Adrenal gland (tissue), 12 donors: ENCODE results near the gene E2F4. TPM values are rescaled to one million over a fixed set of nuclear protein-coding genes. Genes with fewer than 3 reads are reported as not detected.

Source experiments
- DNase-seq, 7 donors: peaks; one replicate each; pipeline ENCODE4 v3.0.0-alpha.2; 2019 to 2020
- H3K27ac ChIP-seq, 5 donors: fragments of 200-600 bp; sonication (generic) in 4 of 5; 1 replicate in 3 of 5; 2 replicates in 2 of 5; pipeline versions ENCODE4 v1.5.1 to v1.8.0; 2016 to 2020; ENCODE audit warnings: mild to moderate bottlenecking in 1 of 5
- H3K27me3 ChIP-seq: fragments of 200-600 bp; 2 replicates; pipeline ENCODE4 v1.8.0; 2021
- H3K36me3 ChIP-seq, 2 donors: fragments of 200-600 bp; replicated peaks in 1 of 2; 1 replicate in 1 of 2; 2 replicates in 1 of 2; pipeline versions ENCODE4 v1.5.1 to v1.8.0; 2018 to 2022
- H3K4me1 ChIP-seq, 2 donors: fragments of 200-600 bp; replicated peaks in 1 of 2; 1 replicate in 1 of 2; 2 replicates in 1 of 2; pipeline versions ENCODE4 v1.5.1 to v1.8.0; 2018 to 2021
- H3K4me3 ChIP-seq, 4 donors: fragments of 200-600 bp; sonication (generic) in 3 of 4; one replicate each; pipeline ENCODE4 v1.5.1; 2016 to 2018
- H3K9me3 ChIP-seq, 3 donors: fragments of 200-600 bp; sonication (generic) in 1 of 3; replicated peaks in 1 of 3; 1 replicate in 2 of 3; 2 replicates in 1 of 3; pipeline versions ENCODE4 v1.5.1 to v1.8.0; 2016 to 2021
- POLR2A ChIP-seq, 2 donors: fragments of 450-650 bp; IDR thresholded peaks; one replicate each; pipeline ENCODE4 v1.6.1; 2017; ENCODE audit warnings: antibody characterized with exemption in 2 of 2, mild to moderate bottlenecking in 2 of 2, moderate library complexity in 1 of 2
- WGBS, 4 donors: extraction: QIAGEN DNeasy Blood & Tissue Kit in 2 of 4; methylation state at CpG; one replicate each; pipeline versions ENCODE4 v1.1.5 to v1.1.7; 2013 to 2017; 5-methylcytosine and 5-hydroxymethylcytosine counted together
- intact Hi-C, 2 donors: fragments of 100-400 bp; cut with DNase I; formaldehyde crosslinking; loops; one replicate each; pipeline versions ENCODE4 v1.14.1 to v1.15.0; 2022 to 2023
- polyA plus RNA-seq, 3 donors: library from polyadenylated mRNA; stranded (reverse); fragments of 200-250 nt in 2 of 3; fragments of 350-450 nt in 1 of 3; fragmentation: Illumina TruSeq in 1 of 3; extraction: RNeasy Lipid Tissue Mini Kit (QIAGEN cat#74804) in 1 of 3; gene quantifications; one replicate each; pipeline ENCODE4 v1.2.3, GENCODE V29; 2013 to 2014
- total RNA-seq, 9 donors: library from RNA; depleted of rRNA in 4 of 9; stranded (reverse); fragments of >200 nt in 4 of 9; fragments of 120-200 nt in 1 of 9; fragmentation: NEBNext Ultra II Directional in 1 of 9; extraction: Animal tissue kit (Norgen Biotek cat#: 25700) in 1 of 9; gene quantifications; one replicate each; pipeline versions ENCODE4 v1.1.0 to v1.2.4, GENCODE V29; 2013 to 2023
- TF ChIP-seq, protein P1 (sequence below), 6 experiments: fragments of 450-650 bp in 4 of 6; fragments of 200-600 bp in 2 of 6; sonication (generic) in 1 of 6; IDR thresholded peaks; 1 replicate in 5 of 6; 2 replicates in 1 of 6; pipeline versions ENCODE4 v1.5.1 to v1.8.0; 2016 to 2021; ENCODE audit warnings: antibody characterized with exemption in 6 of 6, mild to moderate bottlenecking in 2 of 6, moderate library complexity in 1 of 6
- donor health status: healthy with polysubstance abuse.
- donor health status: Bipolar disorder and iron deficiency.
- donor health status: DM: yes; HTN: yes; CAD: no.
- donor health status: DM: no; HTN: no; CAD: no.
- donor health status: DM: no; HTN: no; CAD: no.
- donor health status: DM: yes; HTN: yes; CAD: no.

E2F4 gene
- total and polyA plus RNA-seq, 12 donors = 44.4 to 122 (median 69.1) TPM

GRCh38 chr16:67213197-67214019 lies 21.5 kb downstream of the E2F4 start:
- Histone ChIP-seq H3K4me1 (peaks cover 0 to 19% of the 10 kb centered on the region in 2 donors), H3K36me3 (no peaks in the 10 kb centered on the region), H3K9me3 (no peaks in the 10 kb centered on the region), H3K27ac (no peak overlapping the region), H3K27me3 (no peaks in the 10 kb centered on the region), H3K4me3 (no peak overlapping the region)
- intact Hi-C loops = no loop called here
- no peak for TF ChIP-seq POLR2A (IDR thresholded peaks at IDR 0.05)
- TF ChIP-seq, protein P1, sequence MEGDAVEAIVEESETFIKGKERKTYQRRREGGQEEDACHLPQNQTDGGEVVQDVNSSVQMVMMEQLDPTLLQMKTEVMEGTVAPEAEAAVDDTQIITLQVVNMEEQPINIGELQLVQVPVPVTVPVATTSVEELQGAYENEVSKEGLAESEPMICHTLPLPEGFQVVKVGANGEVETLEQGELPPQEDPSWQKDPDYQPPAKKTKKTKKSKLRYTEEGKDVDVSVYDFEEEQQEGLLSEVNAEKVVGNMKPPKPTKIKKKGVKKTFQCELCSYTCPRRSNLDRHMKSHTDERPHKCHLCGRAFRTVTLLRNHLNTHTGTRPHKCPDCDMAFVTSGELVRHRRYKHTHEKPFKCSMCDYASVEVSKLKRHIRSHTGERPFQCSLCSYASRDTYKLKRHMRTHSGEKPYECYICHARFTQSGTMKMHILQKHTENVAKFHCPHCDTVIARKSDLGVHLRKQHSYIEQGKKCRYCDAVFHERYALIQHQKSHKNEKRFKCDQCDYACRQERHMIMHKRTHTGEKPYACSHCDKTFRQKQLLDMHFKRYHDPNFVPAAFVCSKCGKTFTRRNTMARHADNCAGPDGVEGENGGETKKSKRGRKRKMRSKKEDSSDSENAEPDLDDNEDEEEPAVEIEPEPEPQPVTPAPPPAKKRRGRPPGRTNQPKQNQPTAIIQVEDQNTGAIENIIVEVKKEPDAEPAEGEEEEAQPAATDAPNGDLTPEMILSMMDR (IDR thresholded peaks at IDR 0.05) = no peak
- DNase-seq = no peak
- 65 to 78% (median 69%) methylated on average over 7 to 8 of the region's 8 CpGs for WGBS, 4 donors

- WGBS, 4 donors = 75 to 85% (median 80%) methylated on average over 5 of the region's 5 CpGs
- H3K36me3 ChIP-seq = no peaks in the 10 kb centered on the region
- intact Hi-C loops = no loop called here
- no peak overlapping the region for H3K27ac ChIP-seq
- TF ChIP-seq POLR2A (IDR thresholded peaks at IDR 0.05) = no peak
- H3K4me1 ChIP-seq = peaks cover 0 to 18% of the 10 kb centered on the region in 2 donors
- no peak overlapping the region for H3K4me3 ChIP-seq
- no peak for DNase-seq
- H3K9me3 ChIP-seq = no peaks in the 10 kb centered on the region
- H3K27me3 ChIP-seq = no peaks in the 10 kb centered on the region
Measured at GRCh38 chr16:67215706-67216105, 23.8 kb downstream of the E2F4 start.

DNA sequence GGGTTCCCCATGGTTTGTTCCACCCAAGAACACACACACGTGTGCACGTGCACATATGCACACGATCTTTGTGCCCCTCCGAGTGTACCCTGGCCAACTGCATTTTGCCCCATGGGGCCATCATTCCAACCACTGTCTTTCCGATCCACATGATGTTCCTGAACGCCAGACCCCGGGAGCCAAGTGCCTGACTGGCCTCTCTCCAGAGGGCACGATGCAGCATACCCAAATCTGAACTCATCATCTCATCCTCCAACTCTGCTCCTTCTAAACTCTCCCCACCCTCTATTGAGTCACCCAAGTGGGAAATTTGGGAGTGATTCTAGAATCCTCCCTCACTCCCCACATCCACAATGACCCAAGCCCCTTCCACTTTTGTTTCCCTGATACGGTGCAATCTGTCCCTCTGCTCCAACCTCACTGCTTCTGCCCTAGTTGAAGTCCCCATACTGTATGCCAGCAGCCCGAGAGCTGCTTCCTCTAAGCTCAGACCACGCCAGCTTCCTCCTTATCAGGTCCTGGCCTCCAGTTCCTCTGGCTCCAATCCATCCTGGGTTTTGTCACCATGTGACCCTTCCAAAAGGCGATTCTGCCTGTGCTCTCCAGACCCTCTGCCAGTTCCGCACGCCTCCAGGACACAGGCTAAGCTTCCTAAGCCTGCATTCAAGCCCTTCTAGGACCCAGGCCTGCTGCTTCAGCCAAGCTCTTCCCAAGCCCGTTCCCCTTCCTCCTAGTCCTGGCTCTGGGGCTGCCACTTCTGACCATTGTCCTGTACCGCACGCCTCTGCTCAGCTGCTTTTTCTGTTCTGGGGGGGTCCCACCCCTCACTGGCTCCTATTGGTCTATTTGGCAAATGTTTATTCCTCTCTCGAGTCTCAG lies 24.9 kb downstream of the E2F4 start:
- H3K4me1 ChIP-seq = peaks cover 0 to 18% of the 10 kb centered on the region in 2 donors
- TF ChIP-seq, protein P1 (IDR thresholded peaks at IDR 0.05) = no peak
- no peak for TF ChIP-seq POLR2A (IDR thresholded peaks at IDR 0.05)
- H3K27ac ChIP-seq = peak overlapping the region in 2 of 5 donors; percentile 32 to 64
- H3K36me3 ChIP-seq = no peaks in the 10 kb centered on the region
- no peaks in the 10 kb centered on the region for H3K27me3 ChIP-seq
- WGBS, 4 donors = 65 to 74% (median 72%) methylated on average over 18 of the region's 18 CpGs
- no peaks in the 10 kb centered on the region for H3K9me3 ChIP-seq
- peak in 6 of 7 donors; percentile 57 to 79 (median 70) for DNase-seq
- no peak overlapping the region for H3K4me3 ChIP-seq
- intact Hi-C loops = no loop called here

DNA sequence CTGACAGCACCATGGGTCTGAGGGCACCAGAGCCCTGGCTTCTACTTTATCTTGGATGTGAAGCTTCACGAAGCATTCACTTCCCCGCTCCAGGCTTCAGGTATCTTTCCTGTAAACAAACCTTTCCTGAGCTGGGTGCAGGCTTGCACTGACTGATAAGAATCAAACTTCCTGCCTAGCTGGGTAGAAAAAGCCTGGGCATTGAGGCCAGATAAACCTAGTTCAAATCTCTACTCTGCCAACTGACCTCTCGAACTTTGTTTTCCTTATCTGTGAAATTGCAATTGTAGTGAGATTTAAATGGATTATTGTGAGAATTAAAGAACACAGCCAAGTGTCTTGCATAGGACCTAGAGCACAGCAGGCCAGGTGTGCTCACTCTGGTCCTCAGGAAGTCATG lies 32.0 kb downstream of the E2F4 start:
- TF ChIP-seq, protein P1 (IDR thresholded peaks at IDR 0.05) = no peak
- TF ChIP-seq POLR2A (IDR thresholded peaks at IDR 0.05) = no peak
- intact Hi-C loops = no loop called here
- 61 to 71% (median 70%) methylated on average over 3 of the region's 3 CpGs for WGBS, 4 donors
- no peak for DNase-seq
- Histone ChIP-seq H3K4me3 (no peak overlapping the region), H3K36me3 (peaks cover 0 to 9% of the 10 kb centered on the region in 2 donors), H3K27me3 (no peaks in the 10 kb centered on the region), H3K9me3 (no peaks in the 10 kb centered on the region), H3K4me1 (peaks cover 12 to 17% of the 10 kb centered on the region in 2 donors), H3K27ac (no peak overlapping the region)
